Heart left ventricle (tissue), 13 donors: ENCODE measurements around the gene CCN2.
A peak's percentile ranks its signal among the peaks of the same experiment; 100 is the strongest.

Source experiments
- CTCF ChIP-seq, 12 donors: fragments of 200-600 bp; sonication (generic) in 4 of 12; IDR thresholded peaks; one replicate each; pipeline versions ENCODE4 v1.5.0 to v1.8.0; 2018 to 2022; ENCODE audit warnings: antibody characterized with exemption in 12 of 12, mild to moderate bottlenecking in 5 of 12
- POLR2A ChIP-seq, 2 donors: fragments of 450-650 bp; IDR thresholded peaks; one replicate each; pipeline ENCODE4 v1.6.1; 2017; ENCODE audit warnings: antibody characterized with exemption in 2 of 2, mild to moderate bottlenecking in 2 of 2, moderate library complexity in 2 of 2
- donor health status: ischemic (EF 13 %, LVEDD 7.1; RV severe dilation, severe dysfunction).
- donor health status: DM: no; HTN: yes; CAD: no.
- donor health status: DM: no; HTN: no; CAD: no.
- donor health status: ischemic (EF 25% LVEDD 6.9; RV normal size, moderate dysfunction).
- donor health status: ischemic (EF 25% LVEDD 5.7; RV mildly dilated, moderate dysfunction).
- donor health status: ischemic (EF 35%, LVEDD 5.7; RV mildly dilated, moderate dysfunction).
- donor health status: nonischemic (EF 11% LVEDD 7.7; RV severe dilation, severe dysfunction).
- donor health status: DM: yes; HTN: yes; CAD: no.
- donor health status: PGD.
- donor health status: ischemic (EF 29% LVEDD 5.4; RV normal size, mild dysfunction).
- donor health status: nonischemic (EF 23%, LVEDD 6.1; RV moderate dilation, normal function).

- TF ChIP-seq POLR2A (IDR thresholded peaks at IDR 0.05) (no peak), CTCF (IDR thresholded peaks at IDR 0.05) (peak in 3 of 12 donors; percentile 4 to 30 (median 5))
Measured at GRCh38 chr6:131910219-131910589, 41.0 kb downstream of the CCN2 start.
